ENCODE measurements around the gene SDF4.

DNA sequence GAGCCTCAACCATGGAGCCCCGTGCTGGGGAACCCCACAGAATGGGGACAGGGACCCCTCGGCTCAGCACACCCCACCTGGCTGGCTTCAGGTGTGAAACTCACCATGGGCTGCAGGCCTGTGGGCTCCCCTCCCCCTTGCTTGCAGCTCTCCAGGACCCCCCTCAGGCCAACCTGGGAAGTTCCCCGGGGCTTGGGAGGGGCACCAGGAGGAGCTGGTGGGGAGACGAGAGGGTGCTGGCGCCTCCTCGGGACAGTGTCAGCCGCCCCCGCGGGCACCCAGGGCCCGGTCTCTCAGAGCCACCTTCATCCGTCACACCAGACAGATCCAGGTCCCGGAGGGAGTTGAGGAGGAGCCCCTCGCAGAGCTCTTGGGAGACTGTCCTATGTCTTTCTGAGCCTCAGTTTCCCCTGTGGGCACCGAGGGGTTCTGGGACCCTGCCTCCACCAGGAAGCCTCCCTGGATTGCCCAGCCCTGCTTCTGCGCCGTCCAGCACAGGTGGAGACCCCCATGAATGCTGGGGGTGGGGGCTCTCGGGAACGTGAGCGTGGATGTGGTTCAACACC lies 24.8 kb downstream of the SDF4 start:
- TF ChIP-seq, protein P1, sequence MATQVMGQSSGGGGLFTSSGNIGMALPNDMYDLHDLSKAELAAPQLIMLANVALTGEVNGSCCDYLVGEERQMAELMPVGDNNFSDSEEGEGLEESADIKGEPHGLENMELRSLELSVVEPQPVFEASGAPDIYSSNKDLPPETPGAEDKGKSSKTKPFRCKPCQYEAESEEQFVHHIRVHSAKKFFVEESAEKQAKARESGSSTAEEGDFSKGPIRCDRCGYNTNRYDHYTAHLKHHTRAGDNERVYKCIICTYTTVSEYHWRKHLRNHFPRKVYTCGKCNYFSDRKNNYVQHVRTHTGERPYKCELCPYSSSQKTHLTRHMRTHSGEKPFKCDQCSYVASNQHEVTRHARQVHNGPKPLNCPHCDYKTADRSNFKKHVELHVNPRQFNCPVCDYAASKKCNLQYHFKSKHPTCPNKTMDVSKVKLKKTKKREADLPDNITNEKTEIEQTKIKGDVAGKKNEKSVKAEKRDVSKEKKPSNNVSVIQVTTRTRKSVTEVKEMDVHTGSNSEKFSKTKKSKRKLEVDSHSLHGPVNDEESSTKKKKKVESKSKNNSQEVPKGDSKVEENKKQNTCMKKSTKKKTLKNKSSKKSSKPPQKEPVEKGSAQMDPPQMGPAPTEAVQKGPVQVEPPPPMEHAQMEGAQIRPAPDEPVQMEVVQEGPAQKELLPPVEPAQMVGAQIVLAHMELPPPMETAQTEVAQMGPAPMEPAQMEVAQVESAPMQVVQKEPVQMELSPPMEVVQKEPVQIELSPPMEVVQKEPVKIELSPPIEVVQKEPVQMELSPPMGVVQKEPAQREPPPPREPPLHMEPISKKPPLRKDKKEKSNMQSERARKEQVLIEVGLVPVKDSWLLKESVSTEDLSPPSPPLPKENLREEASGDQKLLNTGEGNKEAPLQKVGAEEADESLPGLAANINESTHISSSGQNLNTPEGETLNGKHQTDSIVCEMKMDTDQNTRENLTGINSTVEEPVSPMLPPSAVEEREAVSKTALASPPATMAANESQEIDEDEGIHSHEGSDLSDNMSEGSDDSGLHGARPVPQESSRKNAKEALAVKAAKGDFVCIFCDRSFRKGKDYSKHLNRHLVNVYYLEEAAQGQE (tag by site-specific recombination; IDR thresholded peaks at IDR 0.05): no peak
- no peak for TF ChIP-seq ZNF140 (tag by site-specific recombination; IDR thresholded peaks at IDR 0.05)
- no peak for TF ChIP-seq CTCF (tag by site-specific recombination; IDR thresholded peaks at IDR 0.05)
- TF ChIP-seq ZNF561 (tag by site-specific recombination; IDR thresholded peaks at IDR 0.05; ENCODE audit: borderline replicate concordance): no peak
- TF ChIP-seq ZFP69B (tag by site-specific recombination; IDR thresholded peaks at IDR 0.05): no peak
